ENCODE results near the gene SPINK5.

DNA sequence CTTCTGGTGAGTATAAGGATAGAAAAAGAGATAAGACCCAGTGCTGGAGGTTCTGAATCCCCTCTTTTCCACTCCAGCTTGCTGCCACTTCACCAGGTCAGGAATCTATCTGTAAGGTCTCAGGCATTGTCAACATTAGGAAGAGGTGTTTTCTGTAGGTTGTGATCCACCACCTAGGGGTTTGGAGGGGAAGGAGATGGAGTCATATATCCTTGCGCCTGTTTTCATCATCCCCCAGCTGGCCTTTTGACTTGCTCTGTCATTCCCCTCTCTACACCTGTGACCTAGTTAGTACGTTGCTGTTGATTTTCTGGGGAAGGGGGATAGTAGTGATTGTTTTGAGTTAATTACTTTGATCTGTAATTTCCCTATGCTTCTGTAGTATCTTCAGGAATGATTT lies 20.5 kb downstream of the SPINK5 start:
- TF ChIP-seq, protein P1, sequence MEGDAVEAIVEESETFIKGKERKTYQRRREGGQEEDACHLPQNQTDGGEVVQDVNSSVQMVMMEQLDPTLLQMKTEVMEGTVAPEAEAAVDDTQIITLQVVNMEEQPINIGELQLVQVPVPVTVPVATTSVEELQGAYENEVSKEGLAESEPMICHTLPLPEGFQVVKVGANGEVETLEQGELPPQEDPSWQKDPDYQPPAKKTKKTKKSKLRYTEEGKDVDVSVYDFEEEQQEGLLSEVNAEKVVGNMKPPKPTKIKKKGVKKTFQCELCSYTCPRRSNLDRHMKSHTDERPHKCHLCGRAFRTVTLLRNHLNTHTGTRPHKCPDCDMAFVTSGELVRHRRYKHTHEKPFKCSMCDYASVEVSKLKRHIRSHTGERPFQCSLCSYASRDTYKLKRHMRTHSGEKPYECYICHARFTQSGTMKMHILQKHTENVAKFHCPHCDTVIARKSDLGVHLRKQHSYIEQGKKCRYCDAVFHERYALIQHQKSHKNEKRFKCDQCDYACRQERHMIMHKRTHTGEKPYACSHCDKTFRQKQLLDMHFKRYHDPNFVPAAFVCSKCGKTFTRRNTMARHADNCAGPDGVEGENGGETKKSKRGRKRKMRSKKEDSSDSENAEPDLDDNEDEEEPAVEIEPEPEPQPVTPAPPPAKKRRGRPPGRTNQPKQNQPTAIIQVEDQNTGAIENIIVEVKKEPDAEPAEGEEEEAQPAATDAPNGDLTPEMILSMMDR (IDR thresholded peaks at IDR 0.05) = no peak
- TF ChIP-seq, protein P2, sequence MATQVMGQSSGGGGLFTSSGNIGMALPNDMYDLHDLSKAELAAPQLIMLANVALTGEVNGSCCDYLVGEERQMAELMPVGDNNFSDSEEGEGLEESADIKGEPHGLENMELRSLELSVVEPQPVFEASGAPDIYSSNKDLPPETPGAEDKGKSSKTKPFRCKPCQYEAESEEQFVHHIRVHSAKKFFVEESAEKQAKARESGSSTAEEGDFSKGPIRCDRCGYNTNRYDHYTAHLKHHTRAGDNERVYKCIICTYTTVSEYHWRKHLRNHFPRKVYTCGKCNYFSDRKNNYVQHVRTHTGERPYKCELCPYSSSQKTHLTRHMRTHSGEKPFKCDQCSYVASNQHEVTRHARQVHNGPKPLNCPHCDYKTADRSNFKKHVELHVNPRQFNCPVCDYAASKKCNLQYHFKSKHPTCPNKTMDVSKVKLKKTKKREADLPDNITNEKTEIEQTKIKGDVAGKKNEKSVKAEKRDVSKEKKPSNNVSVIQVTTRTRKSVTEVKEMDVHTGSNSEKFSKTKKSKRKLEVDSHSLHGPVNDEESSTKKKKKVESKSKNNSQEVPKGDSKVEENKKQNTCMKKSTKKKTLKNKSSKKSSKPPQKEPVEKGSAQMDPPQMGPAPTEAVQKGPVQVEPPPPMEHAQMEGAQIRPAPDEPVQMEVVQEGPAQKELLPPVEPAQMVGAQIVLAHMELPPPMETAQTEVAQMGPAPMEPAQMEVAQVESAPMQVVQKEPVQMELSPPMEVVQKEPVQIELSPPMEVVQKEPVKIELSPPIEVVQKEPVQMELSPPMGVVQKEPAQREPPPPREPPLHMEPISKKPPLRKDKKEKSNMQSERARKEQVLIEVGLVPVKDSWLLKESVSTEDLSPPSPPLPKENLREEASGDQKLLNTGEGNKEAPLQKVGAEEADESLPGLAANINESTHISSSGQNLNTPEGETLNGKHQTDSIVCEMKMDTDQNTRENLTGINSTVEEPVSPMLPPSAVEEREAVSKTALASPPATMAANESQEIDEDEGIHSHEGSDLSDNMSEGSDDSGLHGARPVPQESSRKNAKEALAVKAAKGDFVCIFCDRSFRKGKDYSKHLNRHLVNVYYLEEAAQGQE (IDR thresholded peaks at IDR 0.05; ENCODE audit: insufficient read depth in 1 of 2, low read depth in 2 of 2, low read length in 1 of 2) = no peak
- no peak for TF ChIP-seq POLR2AphosphoS5 (IDR thresholded peaks at IDR 0.05; ENCODE audit: low read depth, low read length)
